HepG2 (cell line): ENCODE measurements around the gene GRIN3B. TPM values are rescaled to one million over a fixed set of nuclear protein-coding genes. Genes with fewer than 3 reads are reported as not detected.

Experiments used
- CEBPG ChIP-seq: IDR thresholded peaks from 2 replicates; pipeline ENCODE4 v1.6.1; 2016
- DMAP1 ChIP-seq: IDR thresholded peaks from 2 replicates; pipeline ENCODE4 v1.6.1; 2016
- DPF2 ChIP-seq: sonication (generic); formaldehyde crosslinking; IDR thresholded peaks from 2 replicates; pipeline ENCODE4 v1.4.0; 2020; ENCODE audit warnings: mild to moderate bottlenecking, low read depth, missing genetic modification reagents, borderline replicate concordance
- ELF1 ChIP-seq: sonication (generic); formaldehyde crosslinking; IDR thresholded peaks from 2 replicates; pipeline ENCODE4 v1.4.0; 2020; ENCODE audit warnings: missing genetic modification reagents
- GATA4 ChIP-seq: sonication (generic); IDR thresholded peaks from 2 replicates; pipeline ENCODE4 v1.6.1; 2016; ENCODE audit warnings: antibody characterized with exemption, low read depth, borderline replicate concordance
- GATAD2A ChIP-seq: IDR thresholded peaks from 2 replicates; pipeline ENCODE4 v1.6.1; 2016
- HMG20A ChIP-seq: IDR thresholded peaks from 2 replicates; pipeline ENCODE4 v1.6.1; 2016; ENCODE audit warnings: borderline replicate concordance
- HOXA3 ChIP-seq: sonication (generic); formaldehyde crosslinking; IDR thresholded peaks from 2 replicates; pipeline ENCODE4 v1.5.0; 2020; ENCODE audit warnings: missing genetic modification reagents
- HOXA9 ChIP-seq: sonication (generic); formaldehyde crosslinking; IDR thresholded peaks from 2 replicates; pipeline ENCODE4 v1.8.1; 2022; ENCODE audit warnings: missing genetic modification reagents, mild to moderate bottlenecking, moderate library complexity, borderline replicate concordance
- IKZF4 ChIP-seq: sonication (generic); formaldehyde crosslinking; IDR thresholded peaks from 2 replicates; pipeline ENCODE4 v1.5.1; 2020; ENCODE audit warnings: borderline replicate concordance, mild to moderate bottlenecking, low read depth, missing genetic modification reagents; ENCODE audit errors: not compliant biosample characterization
- MAFK ChIP-seq, 2 experiments: IDR thresholded peaks in 1 of 2; conservative IDR thresholded peaks in 1 of 2; 2 replicates each; pipeline ENCODE4 v1.6.1; 2011; ENCODE audit warnings: improper control_type of control experiment in 2 of 2, low read length in 2 of 2
- NFIC ChIP-seq: IDR thresholded peaks from 2 replicates; pipeline ENCODE4 v1.6.1; 2012; ENCODE audit warnings: mild to moderate bottlenecking, low read length, inconsistent platforms
- SNAPC2 ChIP-seq: sonication (generic); formaldehyde crosslinking; IDR thresholded peaks from 2 replicates; pipeline ENCODE4 v1.8.1; 2022; ENCODE audit warnings: mild to moderate bottlenecking, missing genetic modification reagents
- SNRNP70 ChIP-seq: fragments of 200-400 bp; formaldehyde crosslinking; IDR thresholded peaks from 2 replicates; pipeline ENCODE4 v1.6.1; 2017; ENCODE audit warnings: mild to moderate bottlenecking, low read depth, low read length, moderate library complexity
- SSRP1 ChIP-seq: IDR thresholded peaks from 2 replicates; pipeline ENCODE4 v1.6.1; 2016; ENCODE audit warnings: control low read depth
- TBX3 ChIP-seq: fragments of 450-650 bp; IDR thresholded peaks from 2 replicates; pipeline ENCODE4 v1.6.1; 2017; ENCODE audit warnings: antibody characterized with exemption, mild to moderate bottlenecking, inconsistent platforms, borderline replicate concordance
- ZKSCAN5 ChIP-seq: sonication (generic); formaldehyde crosslinking; IDR thresholded peaks from 2 replicates; pipeline ENCODE4 v1.5.1; 2020; ENCODE audit warnings: mild to moderate bottlenecking, missing genetic modification reagents
- ZMAT5 ChIP-seq: sonication (generic); formaldehyde crosslinking; IDR thresholded peaks from 2 replicates; pipeline ENCODE4 v1.5.0; 2020; ENCODE audit warnings: mild to moderate bottlenecking, low read depth, missing genetic modification reagents, borderline replicate concordance
- ZMYM4 ChIP-seq: sonication (generic); formaldehyde crosslinking; IDR thresholded peaks from 2 replicates; pipeline ENCODE4 v1.8.1; 2023; ENCODE audit warnings: mild to moderate bottlenecking, missing genetic modification reagents
- ZNF121 ChIP-seq: sonication (generic); formaldehyde crosslinking; IDR thresholded peaks from 2 replicates; pipeline ENCODE4 v1.5.0; 2020; ENCODE audit warnings: mild to moderate bottlenecking, missing genetic modification reagents
- ZNF225 ChIP-seq: sonication (generic); formaldehyde crosslinking; IDR thresholded peaks from 2 replicates; pipeline ENCODE4 v1.4.0; 2020; ENCODE audit warnings: mild to moderate bottlenecking, missing genetic modification reagents
- ZNF431 ChIP-seq: sonication (generic); formaldehyde crosslinking; IDR thresholded peaks from 2 replicates; pipeline ENCODE4 v1.9.0; 2022; ENCODE audit warnings: missing genetic modification reagents, low read depth, mild to moderate bottlenecking, borderline replicate concordance
- ZNF441 ChIP-seq: sonication (generic); formaldehyde crosslinking; IDR thresholded peaks from 2 replicates; pipeline ENCODE4 v1.7.0; 2021; ENCODE audit warnings: missing genetic modification reagents, borderline replicate concordance
- polyA plus RNA-seq, 8 experiments: library from polyadenylated mRNA; depleted of rRNA in 3 of 8; stranded (reverse) in 7 of 8; unstranded in 1 of 8; fragments of >200 nt; fragmentation: Illumina TruSeq in 4 of 8; extraction: Trizol in 4 of 8; gene quantifications; 2 replicates each; pipeline versions ENCODE4 v1.2.1 to v1.2.3, GENCODE V29; 2011 to 2016; ENCODE audit warnings: low read depth in 4 of 8, missing spikeins in 1 of 8, mixed read lengths in 1 of 8; ENCODE audit not compliant: insufficient read depth in 1 of 8
- total RNA-seq, 5 experiments: library from RNA; depleted of rRNA; stranded (reverse); fragments of >200 nt; fragmentation: Illumina TruSeq; extraction: Trizol; gene quantifications; 2 replicates each; pipeline ENCODE4 v1.2.3, GENCODE V29; 2016; ENCODE audit warnings: low read depth in 1 of 5
- TF ChIP-seq, protein P1 (sequence below): sonication (generic); formaldehyde crosslinking; IDR thresholded peaks from 2 replicates; pipeline ENCODE4 v1.5.1; 2020; ENCODE audit warnings: mild to moderate bottlenecking, missing genetic modification reagents, borderline replicate concordance
- TF ChIP-seq, protein P2 (sequence below), 2 experiments: sonication (generic) in 1 of 2; formaldehyde crosslinking in 1 of 2; IDR thresholded peaks; 2 replicates each; pipeline versions ENCODE4 v1.4.0 to v1.6.1; 2016 to 2020; ENCODE audit warnings: borderline replicate concordance in 1 of 2, low read depth in 1 of 2, mild to moderate bottlenecking in 1 of 2, missing genetic modification reagents in 1 of 2

Gene GRIN3B
- total and polyA plus RNA-seq, 2 of the 13 experiments (the other 11 are each of a cell fraction or from before 2014, with no cell fraction given) = 0.07 to 0.20 TPM

GRCh38 chr19:1025960-1026782 lies 26.0 kb downstream of the GRIN3B start, which contains the start of gene CNN2 (continued):
- TF ChIP-seq IKZF4 (CRISPR knock-in tag) = no peak
- TF ChIP-seq DMAP1 (CRISPR knock-in tag) = 0 out of 2 replicates have a peak, but pooled peaks have one; percentile 33
- TF ChIP-seq ZKSCAN5 (CRISPR knock-in tag) = no peak
- TF ChIP-seq ZNF225 (CRISPR knock-in tag) = no peak
- TF ChIP-seq ZNF431 = no peak
- TF ChIP-seq ELF1 (CRISPR knock-in tag) = no peak; the same call in 1 of the 2 replicates
- TF ChIP-seq ZMAT5 = no peak
- TF ChIP-seq, protein P1, sequence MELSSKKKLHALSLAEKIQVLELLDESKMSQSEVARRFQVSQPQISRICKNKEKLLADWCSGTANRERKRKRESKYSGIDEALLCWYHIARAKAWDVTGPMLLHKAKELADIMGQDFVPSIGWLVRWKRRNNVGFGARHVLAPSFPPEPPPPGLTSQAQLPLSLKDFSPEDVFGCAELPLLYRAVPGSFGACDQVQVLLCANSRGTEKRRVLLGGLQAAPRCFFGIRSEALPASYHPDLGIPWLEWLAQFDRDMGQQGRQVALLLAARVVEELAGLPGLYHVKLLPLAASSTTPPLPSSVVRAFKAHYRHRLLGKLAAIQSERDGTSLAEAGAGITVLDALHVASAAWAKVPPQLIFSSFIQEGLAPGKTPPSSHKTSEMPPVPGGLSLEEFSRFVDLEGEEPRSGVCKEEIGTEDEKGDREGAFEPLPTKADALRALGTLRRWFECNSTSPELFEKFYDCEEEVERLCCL (CRISPR knock-in tag) = no peak
- TF ChIP-seq CEBPG = no peak
- no peak; the same call in none of the 2 replicates for TF ChIP-seq HOXA3 (CRISPR knock-in tag)
- no peak for TF ChIP-seq MAFK (conservative IDR thresholded peaks at IDR 0.05 in 1 of 2, IDR thresholded peaks at IDR 0.05 in 1 of 2; ENCODE audit: low read length in 2 of 2)
- TF ChIP-seq ZNF441 (CRISPR knock-in tag) = 0 out of 2 replicates have a peak, but pooled peaks have one; percentile 15
- TF ChIP-seq HMG20A (CRISPR knock-in tag) = no peak
- no peak for TF ChIP-seq TBX3
- TF ChIP-seq, protein P2, sequence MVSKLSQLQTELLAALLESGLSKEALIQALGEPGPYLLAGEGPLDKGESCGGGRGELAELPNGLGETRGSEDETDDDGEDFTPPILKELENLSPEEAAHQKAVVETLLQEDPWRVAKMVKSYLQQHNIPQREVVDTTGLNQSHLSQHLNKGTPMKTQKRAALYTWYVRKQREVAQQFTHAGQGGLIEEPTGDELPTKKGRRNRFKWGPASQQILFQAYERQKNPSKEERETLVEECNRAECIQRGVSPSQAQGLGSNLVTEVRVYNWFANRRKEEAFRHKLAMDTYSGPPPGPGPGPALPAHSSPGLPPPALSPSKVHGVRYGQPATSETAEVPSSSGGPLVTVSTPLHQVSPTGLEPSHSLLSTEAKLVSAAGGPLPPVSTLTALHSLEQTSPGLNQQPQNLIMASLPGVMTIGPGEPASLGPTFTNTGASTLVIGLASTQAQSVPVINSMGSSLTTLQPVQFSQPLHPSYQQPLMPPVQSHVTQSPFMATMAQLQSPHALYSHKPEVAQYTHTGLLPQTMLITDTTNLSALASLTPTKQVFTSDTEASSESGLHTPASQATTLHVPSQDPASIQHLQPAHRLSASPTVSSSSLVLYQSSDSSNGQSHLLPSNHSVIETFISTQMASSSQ (IDR thresholded peaks at IDR 0.05; ENCODE audit: low read depth) = no peak
- TF ChIP-seq, protein P2 (CRISPR knock-in tag; IDR thresholded peaks at IDR 0.05; ENCODE audit: borderline replicate concordance) = no peak
- no peak for TF ChIP-seq SNRNP70
- peak; percentile 58; the same call in 1 of the 2 replicates for TF ChIP-seq SNAPC2 (CRISPR knock-in tag)
- TF ChIP-seq NFIC = no peak
- TF ChIP-seq HOXA9 (CRISPR knock-in tag) = peak; percentile 50; the same call in 1 of the 2 replicates
- TF ChIP-seq GATAD2A = no peak; the same call in 1 of the 2 replicates
- TF ChIP-seq SSRP1 = no peak
- TF ChIP-seq GATA4 = no peak; the same call in 1 of the 2 replicates
- TF ChIP-seq ZNF121 (CRISPR knock-in tag) = no peak
- 0 out of 2 replicates have a peak, but pooled peaks have one; percentile 14 for TF ChIP-seq ZMYM4 (CRISPR knock-in tag)
- no peak; the same call in 1 of the 2 replicates for TF ChIP-seq DPF2 (CRISPR knock-in tag)
